DOHH2 (cell line): ENCODE data around the gene ADCY1.

Experiments
- EZH2phosphoT487 ChIP-seq: fragments of 200-600 bp; sonication (generic); IDR thresholded peaks from 2 replicates; pipeline ENCODE4 v1.6.1; 2017; ENCODE audit warnings: borderline replicate concordance, mild to moderate bottlenecking, antibody characterized with exemption, low read length, moderate library complexity, mixed read lengths
- TF ChIP-seq, protein P1 (sequence below): fragments of 200-600 bp; sonication (generic); IDR thresholded peaks from one replicate; pipeline ENCODE4 v1.5.1; 2014; ENCODE audit warnings: antibody characterized with exemption, mild to moderate bottlenecking, low read depth, low read length; ENCODE audit not compliant: poor library complexity, severe bottlenecking

GRCh38 chr7:45578467-45578866 lies 4.3 kb downstream of the ADCY1 start:
- TF ChIP-seq, protein P1, sequence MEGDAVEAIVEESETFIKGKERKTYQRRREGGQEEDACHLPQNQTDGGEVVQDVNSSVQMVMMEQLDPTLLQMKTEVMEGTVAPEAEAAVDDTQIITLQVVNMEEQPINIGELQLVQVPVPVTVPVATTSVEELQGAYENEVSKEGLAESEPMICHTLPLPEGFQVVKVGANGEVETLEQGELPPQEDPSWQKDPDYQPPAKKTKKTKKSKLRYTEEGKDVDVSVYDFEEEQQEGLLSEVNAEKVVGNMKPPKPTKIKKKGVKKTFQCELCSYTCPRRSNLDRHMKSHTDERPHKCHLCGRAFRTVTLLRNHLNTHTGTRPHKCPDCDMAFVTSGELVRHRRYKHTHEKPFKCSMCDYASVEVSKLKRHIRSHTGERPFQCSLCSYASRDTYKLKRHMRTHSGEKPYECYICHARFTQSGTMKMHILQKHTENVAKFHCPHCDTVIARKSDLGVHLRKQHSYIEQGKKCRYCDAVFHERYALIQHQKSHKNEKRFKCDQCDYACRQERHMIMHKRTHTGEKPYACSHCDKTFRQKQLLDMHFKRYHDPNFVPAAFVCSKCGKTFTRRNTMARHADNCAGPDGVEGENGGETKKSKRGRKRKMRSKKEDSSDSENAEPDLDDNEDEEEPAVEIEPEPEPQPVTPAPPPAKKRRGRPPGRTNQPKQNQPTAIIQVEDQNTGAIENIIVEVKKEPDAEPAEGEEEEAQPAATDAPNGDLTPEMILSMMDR, result no peak
- no peak for TF ChIP-seq EZH2phosphoT487
